HEK293 (cell line): ENCODE measurements around the gene TTC24.
A peak's percentile ranks its signal among the peaks of the same experiment; 100 is the strongest.

Experiments
- CTCF ChIA-PET: fragments of 350-600 bp; formaldehyde crosslinking; extraction: SDS; loops from one replicate; lab custom pipeline; 2021; ENCODE audit warnings: antibody characterized with exemption; lab: Yijun Ruan, JAX
- POLR2A ChIA-PET: fragments of 300-600 bp; formaldehyde crosslinking; extraction: SDS; loops from one replicate; lab custom pipeline; 2020; ENCODE audit warnings: antibody characterized with exemption, inconsistent platforms; lab: Yijun Ruan, JAX
- H3K27ac ChIP-seq: fragments of 200-500 bp; sonication (Bioruptor generic); 2 replicates; pipeline ENCODE4 v1.5.1; 2014; ENCODE audit warnings: low read depth, low read length, control low read depth, inconsistent platforms; ENCODE audit errors: extremely low read depth
- H3K36me3 ChIP-seq, 2 experiments: fragments of 200-500 bp in 1 of 2; sonication (Bioruptor generic) in 1 of 2; 1 replicate in 1 of 2; 2 replicates in 1 of 2; pipeline ENCODE4 v1.5.1; 2014 to 2017; ENCODE audit warnings: inconsistent platforms in 2 of 2, low read length in 2 of 2; ENCODE audit not compliant: control insufficient read depth in 2 of 2, insufficient read depth in 1 of 2
- H3K4me1 ChIP-seq: fragments of 200-500 bp; sonication (Bioruptor generic); 2 replicates; pipeline ENCODE4 v1.5.1; 2014; ENCODE audit warnings: mild to moderate bottlenecking, low read length, inconsistent platforms; ENCODE audit not compliant: control insufficient read depth, insufficient read depth
- H3K4me3 ChIP-seq: 2 replicates; pipeline ENCODE4 v1.5.1; 2011; ENCODE audit warnings: low read depth, mild to moderate bottlenecking, control low read depth, low read length, moderate library complexity
- H3K9me3 ChIP-seq: fragments of 200-500 bp; sonication (Bioruptor generic); 2 replicates; pipeline ENCODE4 v1.5.1; 2014; ENCODE audit warnings: low read depth, low read length, inconsistent platforms; ENCODE audit not compliant: control insufficient read depth, insufficient read depth
- INSM2 ChIP-seq: fragments of 450-650 bp; formaldehyde crosslinking; IDR thresholded peaks from 2 replicates; pipeline ENCODE4 v1.5.1; 2016; ENCODE audit warnings: missing biosample characterization, missing genetic modification characterization
- KLF8 ChIP-seq: fragments of 450-650 bp; formaldehyde crosslinking; IDR thresholded peaks from 2 replicates; pipeline ENCODE4 v1.5.1; 2016; ENCODE audit warnings: missing biosample characterization, missing genetic modification characterization
- PRDM10 ChIP-seq: fragments of 450-650 bp; formaldehyde crosslinking; IDR thresholded peaks from 2 replicates; pipeline ENCODE4 v1.5.1; 2016; ENCODE audit warnings: missing biosample characterization, missing genetic modification characterization
- PRDM4 ChIP-seq: fragments of 450-650 bp; formaldehyde crosslinking; IDR thresholded peaks from 2 replicates; pipeline ENCODE4 v1.5.1; 2017; ENCODE audit warnings: missing biosample characterization, missing genetic modification characterization
- SCRT2 ChIP-seq: fragments of 450-650 bp; formaldehyde crosslinking; IDR thresholded peaks from 2 replicates; pipeline ENCODE4 v1.5.1; 2016; ENCODE audit warnings: missing biosample characterization, missing genetic modification characterization
- ZBTB7A ChIP-seq: fragments of 450-650 bp; formaldehyde crosslinking; IDR thresholded peaks from 2 replicates; pipeline ENCODE4 v1.5.1; 2016; ENCODE audit warnings: low read depth, missing biosample characterization, missing genetic modification characterization
- ZNF239 ChIP-seq: fragments of 450-650 bp; formaldehyde crosslinking; IDR thresholded peaks from 2 replicates; pipeline ENCODE4 v1.5.1; 2016; ENCODE audit warnings: missing biosample characterization, missing genetic modification characterization
- ZNF24 ChIP-seq: fragments of 450-650 bp; formaldehyde crosslinking; IDR thresholded peaks from 2 replicates; pipeline ENCODE4 v1.5.1; 2016; ENCODE audit warnings: missing biosample characterization, missing genetic modification characterization
- ZNF248 ChIP-seq: fragments of 450-650 bp; formaldehyde crosslinking; IDR thresholded peaks from 2 replicates; pipeline ENCODE4 v1.5.1; 2017; ENCODE audit warnings: missing biosample characterization, missing genetic modification characterization
- ZNF366 ChIP-seq: fragments of 450-650 bp; formaldehyde crosslinking; conservative IDR thresholded peaks from 2 replicates; pipeline ENCODE4 v1.5.1; 2016; ENCODE audit warnings: missing biosample characterization, missing genetic modification characterization
- ZNF473 ChIP-seq: fragments of 450-650 bp; formaldehyde crosslinking; IDR thresholded peaks from 2 replicates; pipeline ENCODE4 v1.5.1; 2017; ENCODE audit warnings: missing biosample characterization, missing genetic modification characterization
- ZNF510 ChIP-seq: fragments of 450-650 bp; formaldehyde crosslinking; IDR thresholded peaks from 2 replicates; pipeline ENCODE4 v1.5.1; 2018; ENCODE audit warnings: mild to moderate bottlenecking, missing genetic modification characterization, missing biosample characterization; ENCODE audit not compliant: insufficient replicate concordance
- ZNF529 ChIP-seq: fragments of 450-650 bp; formaldehyde crosslinking; IDR thresholded peaks from 2 replicates; pipeline ENCODE4 v1.5.1; 2017; ENCODE audit warnings: missing genetic modification characterization, missing biosample characterization; ENCODE audit not compliant: insufficient replicate concordance
- ZNF596 ChIP-seq: fragments of 450-650 bp; IDR thresholded peaks from 2 replicates; pipeline ENCODE4 v1.5.0; 2018; ENCODE audit warnings: missing biosample characterization, mild to moderate bottlenecking, missing genetic modification characterization, moderate library complexity
- ZNF623 ChIP-seq: fragments of 450-650 bp; formaldehyde crosslinking; IDR thresholded peaks from 2 replicates; pipeline ENCODE4 v1.5.1; 2016; ENCODE audit warnings: missing biosample characterization, missing genetic modification characterization
- ZNF660 ChIP-seq: fragments of 450-650 bp; IDR thresholded peaks from 2 replicates; pipeline ENCODE4 v1.5.1; 2018; ENCODE audit warnings: missing biosample characterization, mild to moderate bottlenecking, missing genetic modification characterization
- ZNF664 ChIP-seq: fragments of 450-650 bp; formaldehyde crosslinking; IDR thresholded peaks from 2 replicates; pipeline ENCODE4 v1.5.1; 2016; ENCODE audit warnings: missing biosample characterization, missing genetic modification characterization
- ZNF776 ChIP-seq: fragments of 450-650 bp; formaldehyde crosslinking; IDR thresholded peaks from 2 replicates; pipeline ENCODE4 v1.5.0; 2017; ENCODE audit warnings: missing biosample characterization, missing genetic modification characterization, borderline replicate concordance
- ZSCAN4 ChIP-seq: fragments of 450-650 bp; formaldehyde crosslinking; IDR thresholded peaks from 2 replicates; pipeline ENCODE4 v1.5.1; 2017; ENCODE audit warnings: missing biosample characterization, missing genetic modification characterization
- TF ChIP-seq, protein P1 (sequence below): fragments of 450-650 bp; IDR thresholded peaks from 2 replicates; pipeline ENCODE4 v1.5.1; 2018; ENCODE audit warnings: missing biosample characterization, mild to moderate bottlenecking, missing genetic modification characterization

Gene TTC24

DNA sequence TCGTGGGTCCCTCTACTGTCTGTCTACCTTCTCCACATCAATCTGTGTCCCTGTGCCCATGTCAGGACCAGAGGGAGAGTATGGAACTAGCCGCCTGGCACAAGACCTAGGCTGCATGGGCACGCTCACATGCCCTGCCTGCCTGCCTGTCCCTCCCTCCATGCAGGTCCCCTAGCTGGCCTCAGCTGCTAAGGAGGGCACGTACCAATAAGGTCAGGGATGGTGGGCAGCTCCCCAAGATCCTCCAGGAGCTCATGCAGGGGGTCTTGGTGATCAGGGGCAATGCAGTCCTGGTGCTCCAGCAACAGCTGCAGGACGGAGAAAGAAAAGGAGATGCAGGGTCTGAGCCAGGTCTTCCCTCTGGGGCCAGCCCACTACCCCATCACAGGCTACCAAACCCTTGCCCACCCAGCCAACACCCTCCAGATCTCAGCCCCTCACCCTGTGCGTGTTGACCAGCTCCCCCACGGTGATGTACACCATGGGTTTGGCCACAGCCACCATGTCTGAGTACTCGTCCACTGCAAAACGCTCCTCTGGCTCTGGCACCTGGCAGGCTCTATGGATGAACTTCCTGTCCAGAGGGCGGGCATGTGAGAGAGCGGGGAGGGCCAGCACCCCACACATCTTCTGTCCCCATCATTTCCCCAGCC lies 45.8 kb upstream of the TTC24 start:
- Histone ChIP-seq H3K9me3 (no peaks in the 10 kb centered on the region), H3K4me1 (no peaks in the 10 kb centered on the region), H3K36me3 (peaks cover 34 to 91% of the 10 kb centered on the region in 2 experiments), H3K4me3 (no peak overlapping the region), H3K27ac (no peak overlapping the region)
- TF ChIP-seq PRDM10 (tag by site-specific recombination), result 0 out of 2 replicates have a peak, but pooled peaks have one; percentile 11
- TF ChIP-seq ZNF510 (tag by site-specific recombination), result no peak
- ChIA-PET CTCF (no interaction called here), POLR2A (no interaction called here)

DNA sequence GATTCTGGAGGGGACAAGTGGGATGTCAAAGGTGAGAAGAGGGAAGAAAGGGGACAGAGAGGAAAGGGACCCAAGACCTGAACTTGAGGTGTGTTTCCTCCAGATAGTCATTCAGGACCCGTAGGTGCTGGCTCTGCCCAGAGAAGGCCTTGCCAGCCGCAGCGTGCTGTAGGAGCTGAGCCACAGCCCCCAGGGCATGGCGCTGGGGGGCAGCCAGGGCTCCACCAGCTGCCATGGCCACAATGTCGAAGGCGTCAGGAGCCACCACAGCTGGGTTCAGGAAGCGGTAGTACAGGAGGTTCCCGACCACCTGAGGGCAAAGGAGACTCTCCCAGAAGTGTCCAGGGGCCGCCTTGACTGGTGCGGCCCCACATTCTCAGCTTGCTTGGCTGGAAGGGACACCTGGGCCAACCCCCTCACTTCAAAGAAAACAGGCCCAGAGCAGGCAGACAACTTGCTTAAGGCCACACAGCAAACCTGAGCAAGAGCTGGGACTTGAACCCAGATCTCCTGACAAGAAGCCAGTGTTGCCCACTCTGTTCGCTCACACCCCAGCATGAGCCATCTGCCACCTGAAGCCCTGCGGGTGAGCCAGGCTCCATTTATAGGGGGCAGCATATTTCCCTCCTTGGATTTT lies 45.0 kb upstream of the TTC24 start:
- Histone ChIP-seq H3K9me3 (no peaks in the 10 kb centered on the region), H3K4me1 (no peaks in the 10 kb centered on the region), H3K4me3 (no peak overlapping the region), H3K36me3 (peaks cover 31 to 91% of the 10 kb centered on the region in 2 experiments), H3K27ac (no peak overlapping the region)
- CTCF ChIA-PET, result interaction anchor here (1.0 kb wide), 1 partner anchor 80 kb away, joined by 5 read pairs; no protein-coding TSS in a partner anchor
- POLR2A ChIA-PET, result interaction anchor here (1.0 to 1.3 kb wide), 2 partner anchors 9 to 10 kb away, joined by 3 to 4 read pairs; no protein-coding TSS in a partner anchor
- TF ChIP-seq ZNF664 (tag by site-specific recombination), result no peak
- TF ChIP-seq ZNF248 (tag by site-specific recombination), result no peak
- TF ChIP-seq ZNF660 (tag by site-specific recombination), result no peak
- TF ChIP-seq INSM2, result no peak
- no peak for TF ChIP-seq ZNF529 (tag by site-specific recombination)
- TF ChIP-seq, protein P1, sequence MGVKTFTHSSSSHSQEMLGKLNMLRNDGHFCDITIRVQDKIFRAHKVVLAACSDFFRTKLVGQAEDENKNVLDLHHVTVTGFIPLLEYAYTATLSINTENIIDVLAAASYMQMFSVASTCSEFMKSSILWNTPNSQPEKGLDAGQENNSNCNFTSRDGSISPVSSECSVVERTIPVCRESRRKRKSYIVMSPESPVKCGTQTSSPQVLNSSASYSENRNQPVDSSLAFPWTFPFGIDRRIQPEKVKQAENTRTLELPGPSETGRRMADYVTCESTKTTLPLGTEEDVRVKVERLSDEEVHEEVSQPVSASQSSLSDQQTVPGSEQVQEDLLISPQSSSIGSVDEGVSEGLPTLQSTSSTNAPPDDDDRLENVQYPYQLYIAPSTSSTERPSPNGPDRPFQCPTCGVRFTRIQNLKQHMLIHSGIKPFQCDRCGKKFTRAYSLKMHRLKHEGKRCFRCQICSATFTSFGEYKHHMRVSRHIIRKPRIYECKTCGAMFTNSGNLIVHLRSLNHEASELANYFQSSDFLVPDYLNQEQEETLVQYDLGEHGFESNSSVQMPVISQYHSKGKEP (tag by site-specific recombination), result no peak
- no peak for TF ChIP-seq PRDM4 (tag by site-specific recombination)
- TF ChIP-seq ZNF473 (tag by site-specific recombination), result no peak
- no peak for TF ChIP-seq ZSCAN4
- TF ChIP-seq ZNF623 (tag by site-specific recombination), result no peak
- TF ChIP-seq ZNF24 (tag by site-specific recombination), result no peak
- TF ChIP-seq ZNF596 (tag by site-specific recombination), result no peak
- TF ChIP-seq ZNF776 (tag by site-specific recombination), result no peak
- TF ChIP-seq ZBTB7A (tag by site-specific recombination), result no peak
- no peak for TF ChIP-seq SCRT2 (tag by site-specific recombination)
- TF ChIP-seq ZNF239 (tag by site-specific recombination), result no peak
- TF ChIP-seq ZNF366, result no peak
- TF ChIP-seq KLF8 (tag by site-specific recombination), result no peak
